MCF 10A (cell line): Measurements from ENCODE around the gene LAMTOR3. TPM values are rescaled to one million over a fixed set of nuclear protein-coding genes. Genes with fewer than 3 reads are reported as not detected.

Experiments used
- BruUV-seq: library from RNA; stranded (reverse); fragments of 400-500 nt; replicated peaks from 2 replicates; lab custom pipeline; 2021; lab: Mats Ljungman, UMichigan
- CTCF ChIA-PET: fragments of 300-600 bp; sonication (Branson Sonifier 250); formaldehyde crosslinking; extraction: SDS; loops from one replicate; lab custom pipeline; 2021; ENCODE audit warnings: antibody characterized with exemption, inconsistent platforms; lab: Yijun Ruan, JAX
- POLR2A ChIA-PET: fragments of 300-600, 350-650 bp; sonication (Branson Sonifier 250); formaldehyde crosslinking; extraction: SDS; loops from one replicate; lab custom pipeline; 2020; ENCODE audit warnings: antibody characterized with exemption, inconsistent platforms; lab: Yijun Ruan, JAX
- DNase-seq: peaks from one replicate; pipeline ENCODE4 v3.0.0-alpha.2; 2018; ENCODE audit not compliant: unreplicated experiment
- H3K27ac Mint-ChIP-seq: one replicate; pipeline ENCODE4 v1.8.0; 2022; ENCODE audit warnings: mild to moderate bottlenecking, low read depth, mixed read lengths; ENCODE audit not compliant: unreplicated experiment
- H3K27me3 Mint-ChIP-seq: one replicate; pipeline ENCODE4 v1.8.0; 2022; ENCODE audit warnings: mixed read lengths; ENCODE audit not compliant: insufficient read depth, unreplicated experiment
- H3K36me3 Mint-ChIP-seq: one replicate; pipeline ENCODE4 v1.8.0; 2022; ENCODE audit warnings: mild to moderate bottlenecking, moderate library complexity, mixed read lengths; ENCODE audit not compliant: insufficient read depth, unreplicated experiment
- H3K4me1 Mint-ChIP-seq: one replicate; pipeline ENCODE4 v1.8.0; 2022; ENCODE audit warnings: mixed read lengths; ENCODE audit not compliant: insufficient read depth, unreplicated experiment
- H3K4me3 Mint-ChIP-seq: one replicate; pipeline ENCODE4 v1.8.0; 2022; ENCODE audit warnings: mild to moderate bottlenecking, moderate library complexity, mixed read lengths; ENCODE audit not compliant: unreplicated experiment
- H3K9me3 Mint-ChIP-seq: one replicate; pipeline ENCODE4 v1.8.0; 2022; ENCODE audit warnings: mixed read lengths; ENCODE audit not compliant: unreplicated experiment
- CTCF ChIP-seq: fragments of 200-600 bp; IDR thresholded peaks from one replicate; pipeline ENCODE4 v1.8.0; 2022; ENCODE audit warnings: antibody characterized with exemption, mild to moderate bottlenecking; ENCODE audit not compliant: unreplicated experiment
- intact Hi-C: fragments of 100-400 bp; cut with micrococcal nuclease; formaldehyde crosslinking; loops from 2 replicates; pipeline ENCODE4 v1.14.1; 2022
- total RNA-seq: library from RNA; stranded (reverse); gene quantifications from 2 replicates; pipeline ENCODE4 v1.2.3, GENCODE V29; 2022

The LAMTOR3 gene
- total RNA-seq, 1 experiment from 2014 or later: 33.5 TPM

- intact Hi-C loops: no loop called here
- no peak overlapping the region for H3K27ac Mint-ChIP-seq
- POLR2A ChIA-PET: interaction anchor here (0.7 to 2.2 kb wide), 5 partner anchors 9 to 218 kb away, joined by 3 to 23 read pairs (median 3); partner anchors contain the start of genes DAPP1 and LAMTOR3
- H3K4me3 Mint-ChIP-seq: no peak overlapping the region
- no peaks in the 10 kb centered on the region for H3K27me3 Mint-ChIP-seq
- DNase-seq: no peak
- H3K9me3 Mint-ChIP-seq: no peaks in the 10 kb centered on the region
- CTCF ChIA-PET: interaction anchor here (1.3 to 4.7 kb wide), 3 partner anchors 11 to 104 kb away, joined by 6 to 25 read pairs (median 7); no protein-coding TSS in a partner anchor
- peaks cover 6% of the 10 kb centered on the region for H3K36me3 Mint-ChIP-seq
- peaks cover 18% of the 10 kb centered on the region for H3K4me1 Mint-ChIP-seq
- TF ChIP-seq CTCF: no peak
- no TSS peak for BruUV-seq
Measured at GRCh38 chr4:99828477-99828876, 65.8 kb downstream of the LAMTOR3 start.

Other genes starting within 250 kb of the LAMTOR3 start
- not detected in 2 replicates for gene C4orf54, start 236.6 kb downstream of the LAMTOR3 start, total RNA-seq
- 17.6 and 24.7 TPM in 2 replicates for gene DAPP1, start 77.6 kb downstream of the LAMTOR3 start, total RNA-seq
- 50.2 and 54.5 TPM in 2 replicates for gene DNAJB14, start 52.2 kb upstream of the LAMTOR3 start, total RNA-seq
- 264 and 298 TPM in 2 replicates for gene H2AZ1, start 55.8 kb upstream of the LAMTOR3 start, total RNA-seq